Neural progenitor cell (in vitro differentiated cells): ENCODE results near the gene RNASEH2A. TPM values are rescaled to one million over a fixed set of nuclear protein-coding genes. Genes with fewer than 3 reads are reported as not detected.
"Not testable (repeated sequence)": the region's sequence is repeated elsewhere in the genome, so short reads cannot be mapped to it uniquely, and the experiment has no call there.

ENCODE experiments used
- DNase-seq: peaks from one replicate; pipeline ENCODE4 v3.0.0-alpha.2; 2016; ENCODE audit warnings: low spot score
- H2AFZ ChIP-seq: fragments of 200-600 bp; sonication (generic); replicated peaks from 2 replicates; pipeline ENCODE4 v1.6.1; 2016; ENCODE audit warnings: antibody characterized with exemption
- H3F3A ChIP-seq: fragments of 200-600 bp; sonication (generic); 2 replicates; pipeline ENCODE4 v1.6.1; 2016; ENCODE audit warnings: antibody characterized with exemption, low read depth
- H3K27ac ChIP-seq: fragments of 200-600 bp; sonication (generic); 2 replicates; pipeline ENCODE4 v1.5.1; 2016; ENCODE audit warnings: mild to moderate bottlenecking
- H3K27me3 ChIP-seq: fragments of 200-600 bp; sonication (generic); 2 replicates; pipeline ENCODE4 v1.6.1; 2016; ENCODE audit warnings: mild to moderate bottlenecking, moderate library complexity
- H3K36me3 ChIP-seq: fragments of 200-600 bp; sonication (generic); 2 replicates; pipeline ENCODE4 v1.5.1; 2016
- H3K4me1 ChIP-seq: fragments of 200-600 bp; sonication (generic); 2 replicates; pipeline ENCODE4 v1.6.1; 2016; ENCODE audit warnings: mixed run types
- H3K4me2 ChIP-seq: fragments of 200-600 bp; sonication (generic); 2 replicates; pipeline ENCODE4 v1.6.1; 2016
- H3K4me3 ChIP-seq: fragments of 200-600 bp; sonication (generic); 2 replicates; pipeline ENCODE4 v1.5.1; 2016
- H3K79me2 ChIP-seq: fragments of 200-600 bp; sonication (generic); 2 replicates; pipeline ENCODE4 v1.6.1; 2016; ENCODE audit warnings: low read depth
- H3K9ac ChIP-seq: fragments of 200-600 bp; sonication (generic); 2 replicates; pipeline ENCODE4 v1.6.1; 2016
- H3K9me3 ChIP-seq: fragments of 200-600 bp; sonication (generic); 2 replicates; pipeline ENCODE4 v1.5.1; 2016; ENCODE audit warnings: low read depth
- H4K20me1 ChIP-seq: fragments of 200-600 bp; sonication (generic); 2 replicates; pipeline ENCODE4 v1.6.1; 2016; ENCODE audit warnings: low read depth
- H3K27ac Mint-ChIP-seq: 3 replicates; pipeline ENCODE4 v1.8.0; 2021; ENCODE audit warnings: mixed read lengths
- H3K27me3 Mint-ChIP-seq: 2 replicates; pipeline ENCODE4 v1.8.0; 2022; ENCODE audit warnings: low read depth, mild to moderate bottlenecking, inconsistent platforms, moderate library complexity, mixed read lengths; ENCODE audit not compliant: insufficient read depth
- H3K36me3 Mint-ChIP-seq: 3 replicates; pipeline ENCODE4 v1.8.0; 2021; ENCODE audit warnings: mixed read lengths
- H3K4me1 Mint-ChIP-seq: 3 replicates; pipeline ENCODE4 v1.8.0; 2021; ENCODE audit warnings: mixed read lengths
- H3K4me3 Mint-ChIP-seq: 3 replicates; pipeline ENCODE4 v1.8.0; 2021; ENCODE audit warnings: mild to moderate bottlenecking, moderate library complexity, mixed read lengths
- H3K9me3 Mint-ChIP-seq: 3 replicates; pipeline ENCODE4 v1.8.0; 2020; ENCODE audit warnings: mixed read lengths
- EZH2 ChIP-seq: fragments of 200-600 bp; sonication (generic); IDR thresholded peaks from 2 replicates; pipeline ENCODE4 v1.6.1; 2017; ENCODE audit warnings: antibody characterized with exemption, mild to moderate bottlenecking, moderate library complexity
- EZH2phosphoT487 ChIP-seq: fragments of 200-600 bp; sonication (generic); IDR thresholded peaks from 2 replicates; pipeline ENCODE4 v1.6.1; 2017; ENCODE audit warnings: antibody characterized with exemption
- total RNA-seq: library from RNA; depleted of rRNA; stranded (reverse); fragments of >200 nt; gene quantifications from 2 replicates; pipeline ENCODE4 v1.2.3, GENCODE V29; 2015; ENCODE audit warnings: low replicate concordance
- TF ChIP-seq, protein P1 (sequence below): fragments of 200-600 bp; sonication (generic); IDR thresholded peaks from 2 replicates; pipeline ENCODE4 v1.5.1; 2017; ENCODE audit warnings: antibody characterized with exemption, mild to moderate bottlenecking

The RNASEH2A gene
- total RNA-seq, 1 donor from 2014 or later = 60.3 TPM

DNA sequence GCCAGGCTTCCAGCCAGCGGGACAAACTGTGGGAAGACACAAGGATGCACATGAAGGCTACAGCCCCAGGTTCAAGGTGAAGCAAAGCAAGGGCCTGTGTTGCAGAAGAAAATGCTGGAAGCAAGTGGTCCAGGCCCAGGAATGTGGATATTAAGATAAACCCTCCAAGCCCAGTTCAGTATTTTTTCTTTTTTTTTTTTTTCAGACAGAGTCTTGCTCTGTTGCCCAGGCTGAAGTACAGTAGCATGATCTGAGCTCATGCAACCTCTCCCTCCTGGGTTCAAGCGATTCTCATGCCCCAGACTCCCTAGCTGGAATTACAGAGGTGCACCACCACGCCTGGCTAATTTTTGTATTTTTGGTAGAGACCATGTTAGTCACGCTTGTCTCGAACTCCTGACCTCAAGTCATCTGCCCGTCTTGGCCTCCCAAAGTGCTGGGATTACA, 9.2 kb upstream of the RNASEH2A start:
- peaks cover 17% of the 10 kb centered on the region for H3K4me1 ChIP-seq
- H3K4me3 ChIP-seq = no peak overlapping the region
- Mint-ChIP-seq H3K27ac (no peak overlapping the region), H3K4me1 (peaks cover 23% of the 10 kb centered on the region), H3K27me3 (peaks cover 4% of the 10 kb centered on the region), H3K9me3 (no peaks in the 10 kb centered on the region), H3K4me3 (peak overlapping the region; percentile 75), H3K36me3 (peaks cover 7% of the 10 kb centered on the region)
- no peak overlapping the region for H2AFZ ChIP-seq
- no peak overlapping the region for H3K9ac ChIP-seq
- peaks cover 19% of the 10 kb centered on the region for H3K27me3 ChIP-seq
- no peaks in the 10 kb centered on the region for H3K36me3 ChIP-seq
- no peak overlapping the region for H3K27ac ChIP-seq
- H3F3A ChIP-seq = peaks cover 60% of the 10 kb centered on the region
- peaks cover 25% of the 10 kb centered on the region for H3K79me2 ChIP-seq
- no peak for DNase-seq
- no peak overlapping the region for H3K4me2 ChIP-seq
- TF ChIP-seq EZH2 (no peak), EZH2phosphoT487 (no peak)
- TF ChIP-seq, protein P1, sequence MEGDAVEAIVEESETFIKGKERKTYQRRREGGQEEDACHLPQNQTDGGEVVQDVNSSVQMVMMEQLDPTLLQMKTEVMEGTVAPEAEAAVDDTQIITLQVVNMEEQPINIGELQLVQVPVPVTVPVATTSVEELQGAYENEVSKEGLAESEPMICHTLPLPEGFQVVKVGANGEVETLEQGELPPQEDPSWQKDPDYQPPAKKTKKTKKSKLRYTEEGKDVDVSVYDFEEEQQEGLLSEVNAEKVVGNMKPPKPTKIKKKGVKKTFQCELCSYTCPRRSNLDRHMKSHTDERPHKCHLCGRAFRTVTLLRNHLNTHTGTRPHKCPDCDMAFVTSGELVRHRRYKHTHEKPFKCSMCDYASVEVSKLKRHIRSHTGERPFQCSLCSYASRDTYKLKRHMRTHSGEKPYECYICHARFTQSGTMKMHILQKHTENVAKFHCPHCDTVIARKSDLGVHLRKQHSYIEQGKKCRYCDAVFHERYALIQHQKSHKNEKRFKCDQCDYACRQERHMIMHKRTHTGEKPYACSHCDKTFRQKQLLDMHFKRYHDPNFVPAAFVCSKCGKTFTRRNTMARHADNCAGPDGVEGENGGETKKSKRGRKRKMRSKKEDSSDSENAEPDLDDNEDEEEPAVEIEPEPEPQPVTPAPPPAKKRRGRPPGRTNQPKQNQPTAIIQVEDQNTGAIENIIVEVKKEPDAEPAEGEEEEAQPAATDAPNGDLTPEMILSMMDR = no peak
- no peaks in the 10 kb centered on the region for H3K9me3 ChIP-seq
- H4K20me1 ChIP-seq = peaks cover 22% of the 10 kb centered on the region

DNA sequence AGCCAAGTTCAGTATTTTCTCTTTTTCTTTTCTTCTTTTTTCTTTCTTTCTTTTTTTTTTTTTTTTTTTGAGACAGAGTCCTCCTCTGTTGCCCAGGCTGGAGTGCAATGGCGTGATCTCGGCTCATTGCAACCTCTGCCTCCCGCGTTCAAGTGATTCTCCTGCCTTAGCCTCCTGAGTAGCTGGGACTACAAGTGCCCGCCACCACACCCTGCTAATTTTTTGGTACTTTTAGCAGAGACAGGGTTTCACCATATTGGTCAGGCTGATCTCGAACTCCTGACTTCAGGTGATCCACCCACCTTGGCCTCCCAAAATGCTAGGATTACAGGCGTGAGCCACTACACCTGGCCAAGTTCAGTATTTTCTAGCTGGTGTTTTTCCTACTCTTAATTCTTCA, 8.8 kb upstream of the RNASEH2A start:
- H3K36me3 Mint-ChIP-seq, H3K4me3 Mint-ChIP-seq, H3K9me3 Mint-ChIP-seq, H3K9me3 ChIP-seq, H3K4me3 ChIP-seq, H3K27me3 Mint-ChIP-seq, H3K36me3 ChIP-seq, H2AFZ ChIP-seq, H3K9ac ChIP-seq, H3K4me2 ChIP-seq, H3K27ac ChIP-seq, DNase-seq, H3K27ac Mint-ChIP-seq: not testable (repeated sequence)
- peaks cover 22% of the 10 kb centered on the region for H4K20me1 ChIP-seq
- H3K79me2 ChIP-seq = peaks cover 25% of the 10 kb centered on the region
- H3K4me1 Mint-ChIP-seq = peaks cover 28% of the 10 kb centered on the region
- H3K27me3 ChIP-seq = peaks cover 19% of the 10 kb centered on the region
- peaks cover 17% of the 10 kb centered on the region for H3K4me1 ChIP-seq
- peaks cover 60% of the 10 kb centered on the region for H3F3A ChIP-seq

DNA sequence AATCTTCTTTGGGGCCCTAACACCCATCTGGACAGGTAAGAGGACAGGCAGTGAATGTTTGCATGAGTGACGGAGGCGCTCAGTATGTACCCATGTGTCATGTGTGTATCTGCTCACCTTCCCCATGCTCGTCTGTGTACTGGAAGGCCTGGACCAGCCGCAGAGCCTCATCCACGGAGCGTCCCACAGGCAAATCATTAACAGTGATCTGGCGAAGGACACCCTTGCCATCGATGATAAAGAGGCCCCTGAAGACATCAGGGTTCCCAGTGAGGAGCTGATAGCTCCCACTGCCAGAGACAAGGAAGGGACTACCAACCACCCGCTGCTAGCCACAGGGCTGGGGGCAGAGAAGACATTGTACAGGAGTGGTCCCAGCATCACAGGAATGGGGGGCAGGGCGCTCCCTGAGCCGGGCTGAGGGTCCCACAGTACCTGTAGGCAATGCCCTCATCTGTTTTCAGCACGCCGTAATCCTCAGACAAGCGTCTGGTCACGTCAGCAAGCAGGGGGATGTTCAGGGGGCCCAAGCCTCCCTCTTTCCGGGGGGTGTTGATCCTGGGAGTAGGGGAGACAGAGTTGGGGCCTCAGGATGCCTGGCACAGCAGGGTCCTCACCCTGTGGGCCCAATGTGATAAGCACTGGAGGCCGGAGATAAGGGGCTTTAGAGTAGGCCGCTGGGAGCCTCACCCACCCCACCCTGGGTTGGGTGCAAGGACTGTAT, 6.5 kb upstream of the RNASEH2A start:
- H3K27me3 ChIP-seq = peaks cover 12% of the 10 kb centered on the region
- peaks cover 49% of the 10 kb centered on the region for H3F3A ChIP-seq
- Mint-ChIP-seq H3K36me3 (peaks cover 7% of the 10 kb centered on the region), H3K27ac (no peak overlapping the region), H3K4me3 (peak overlapping the region; percentile 94), H3K4me1 (peaks cover 22% of the 10 kb centered on the region), H3K9me3 (no peaks in the 10 kb centered on the region), H3K27me3 (peaks cover under 1% of the 10 kb centered on the region)
- H3K9ac ChIP-seq = no peak overlapping the region
- H3K4me3 ChIP-seq = no peak overlapping the region
- H3K79me2 ChIP-seq = peaks cover 25% of the 10 kb centered on the region
- no peak overlapping the region for H3K27ac ChIP-seq
- no peaks in the 10 kb centered on the region for H3K9me3 ChIP-seq
- H4K20me1 ChIP-seq = peaks cover 22% of the 10 kb centered on the region
- peak overlapping the region; percentile 95 for H3K4me2 ChIP-seq
- no peak overlapping the region for H2AFZ ChIP-seq
- H3K36me3 ChIP-seq = no peaks in the 10 kb centered on the region
- TF ChIP-seq EZH2 = no peak
- TF ChIP-seq, protein P1 = no peak
- no peak for TF ChIP-seq EZH2phosphoT487
- H3K4me1 ChIP-seq = peaks cover 12% of the 10 kb centered on the region
- DNase-seq = no peak

DNA sequence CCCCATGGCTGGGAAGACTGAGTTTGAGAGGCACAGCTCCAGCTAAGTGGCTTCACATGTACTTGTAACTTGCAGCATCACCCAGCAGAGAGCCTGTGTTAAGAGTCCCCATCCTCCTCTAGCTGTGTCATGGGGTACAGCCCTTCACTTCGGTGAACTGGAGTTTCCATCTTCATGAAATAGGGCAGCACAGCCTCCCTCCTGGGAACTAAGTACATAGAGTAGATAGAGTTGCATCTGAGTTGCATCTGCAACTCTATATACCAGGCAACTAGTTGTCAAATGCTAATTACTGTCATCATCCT, 6.0 kb upstream of the RNASEH2A start:
- Mint-ChIP-seq H3K27me3 (peaks cover 2% of the 10 kb centered on the region), H3K4me3 (peak overlapping the region; percentile 94), H3K4me1 (peaks cover 22% of the 10 kb centered on the region), H3K9me3 (no peaks in the 10 kb centered on the region), H3K27ac (no peak overlapping the region), H3K36me3 (peaks cover 7% of the 10 kb centered on the region)
- H4K20me1 ChIP-seq = peaks cover 22% of the 10 kb centered on the region
- TF ChIP-seq EZH2 = no peak
- TF ChIP-seq, protein P1 = no peak
- no peak for TF ChIP-seq EZH2phosphoT487
- no peak for DNase-seq
- H3K79me2 ChIP-seq = peaks cover 25% of the 10 kb centered on the region
- peaks cover 12% of the 10 kb centered on the region for H3K27me3 ChIP-seq
- H3K4me1 ChIP-seq = peaks cover 12% of the 10 kb centered on the region
- peaks cover 49% of the 10 kb centered on the region for H3F3A ChIP-seq
- H2AFZ ChIP-seq = no peak overlapping the region
- H3K4me2 ChIP-seq = peak overlapping the region; percentile 95
- H3K36me3 ChIP-seq = no peaks in the 10 kb centered on the region
- no peaks in the 10 kb centered on the region for H3K9me3 ChIP-seq
- H3K27ac ChIP-seq = no peak overlapping the region
- H3K9ac ChIP-seq = peak overlapping the region; percentile 81
- peak overlapping the region; percentile 83 for H3K4me3 ChIP-seq
